Measurements from ENCODE around the gene GDI1. TPM values are rescaled to one million over a fixed set of nuclear protein-coding genes. Genes with fewer than 3 reads are reported as not detected.

The GDI1 gene
- polyA plus RNA-seq, 1 donor (not counting 4 experiments of a cell fraction or from before 2014, with no cell fraction given): 61.8 TPM

DNA sequence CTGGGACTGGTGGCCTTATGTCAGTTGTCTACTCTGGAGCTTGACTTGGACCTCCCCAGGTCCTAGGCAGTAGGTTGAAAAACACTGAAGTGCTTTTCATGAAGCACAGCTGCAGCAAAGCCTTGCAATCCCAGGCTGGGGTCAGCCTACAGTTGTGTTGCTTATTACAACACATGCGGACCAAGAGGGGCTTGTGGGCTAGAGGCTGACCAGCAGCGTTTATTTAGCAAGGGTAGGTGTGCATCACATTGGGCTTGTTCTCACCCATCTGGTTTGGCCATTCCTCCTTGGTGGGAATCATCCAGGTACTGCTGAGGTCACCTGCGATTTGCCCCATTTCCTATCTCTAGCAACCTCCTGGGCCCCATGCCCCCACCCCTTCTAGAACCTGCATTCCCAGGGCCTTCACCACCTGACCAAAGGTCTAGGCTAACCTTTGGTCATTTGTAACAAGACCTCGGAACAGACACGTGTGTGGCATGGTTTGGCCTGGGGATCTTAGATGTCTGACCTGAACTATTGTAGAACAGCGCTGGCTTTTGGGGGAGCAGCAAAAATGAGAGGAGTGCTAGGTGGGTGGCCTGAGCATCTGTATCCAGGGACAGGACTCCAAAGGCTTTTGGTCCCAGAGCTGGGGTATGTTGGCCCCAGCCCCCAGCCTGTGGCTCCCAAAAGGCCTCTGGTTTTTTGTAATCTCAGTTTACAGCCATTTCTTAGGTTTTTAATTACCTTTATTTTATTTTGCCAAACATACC is 35.7 kb upstream of the GDI1 start:
- Histone ChIP-seq H3K9me3 (ENCODE audit: control insufficient read depth, low read depth, low read length) (no peaks in the 10 kb centered on the region), H3K27ac (ENCODE audit: control insufficient read depth, insufficient read depth, low read length) (no peak overlapping the region), H3K9me1 (ENCODE audit: control insufficient read depth, extremely low read depth, insufficient read depth, low read length) (no peaks in the 10 kb centered on the region), H3K27me3 (ENCODE audit: control insufficient read depth, extremely low read depth, insufficient read depth, low read length) (no peaks in the 10 kb centered on the region), H3K4me2 (ENCODE audit: control insufficient read depth, extremely low read depth, insufficient read depth, low read depth, low read length) (no peak overlapping the region), H3K4me3 (ENCODE audit: control insufficient read depth in 2 of 3, extremely low read depth in 1 of 3, insufficient read depth in 2 of 3, low read depth in 1 of 3, low read length in 3 of 3) (no peak overlapping the region), H3K36me3 (ENCODE audit: control insufficient read depth in 2 of 2, extremely low read depth in 1 of 2, insufficient read depth in 2 of 2, low read length in 2 of 2) (peaks cover 6 to 18% of the 10 kb centered on the region in 2 experiments), H2AFZ (ENCODE audit: control insufficient read depth, low read length) (no peak overlapping the region), H3K4me1 (ENCODE audit: control insufficient read depth, extremely low read depth, insufficient read depth, low read length) (peaks cover 2% of the 10 kb centered on the region), H3K9ac (ENCODE audit: control insufficient read depth, extremely low read depth, insufficient read depth, low read length) (no peak overlapping the region), H4K20me1 (ENCODE audit: control insufficient read depth, extremely low read depth, insufficient read depth, low read length) (no peaks in the 10 kb centered on the region), H3K79me2 (ENCODE audit: control insufficient read depth, insufficient read depth, low read length) (peaks cover 13% of the 10 kb centered on the region)
- dilution Hi-C loops (cut with MboI; ENCODE audit: extremely low pct_ligation_motif_present, low sequenced_read_pairs): no loop called here
- no peak for DNase-seq (ENCODE audit: low read depth, low spot score)
- TF ChIP-seq EZH2 (IDR thresholded peaks at IDR 0.05; ENCODE audit: low read length): no peak
- TF ChIP-seq, protein P1, sequence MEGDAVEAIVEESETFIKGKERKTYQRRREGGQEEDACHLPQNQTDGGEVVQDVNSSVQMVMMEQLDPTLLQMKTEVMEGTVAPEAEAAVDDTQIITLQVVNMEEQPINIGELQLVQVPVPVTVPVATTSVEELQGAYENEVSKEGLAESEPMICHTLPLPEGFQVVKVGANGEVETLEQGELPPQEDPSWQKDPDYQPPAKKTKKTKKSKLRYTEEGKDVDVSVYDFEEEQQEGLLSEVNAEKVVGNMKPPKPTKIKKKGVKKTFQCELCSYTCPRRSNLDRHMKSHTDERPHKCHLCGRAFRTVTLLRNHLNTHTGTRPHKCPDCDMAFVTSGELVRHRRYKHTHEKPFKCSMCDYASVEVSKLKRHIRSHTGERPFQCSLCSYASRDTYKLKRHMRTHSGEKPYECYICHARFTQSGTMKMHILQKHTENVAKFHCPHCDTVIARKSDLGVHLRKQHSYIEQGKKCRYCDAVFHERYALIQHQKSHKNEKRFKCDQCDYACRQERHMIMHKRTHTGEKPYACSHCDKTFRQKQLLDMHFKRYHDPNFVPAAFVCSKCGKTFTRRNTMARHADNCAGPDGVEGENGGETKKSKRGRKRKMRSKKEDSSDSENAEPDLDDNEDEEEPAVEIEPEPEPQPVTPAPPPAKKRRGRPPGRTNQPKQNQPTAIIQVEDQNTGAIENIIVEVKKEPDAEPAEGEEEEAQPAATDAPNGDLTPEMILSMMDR (optimal IDR thresholded peaks at IDR 0.05 in 1 of 3, IDR thresholded peaks at IDR 0.05 in 1 of 3, conservative IDR thresholded peaks at IDR 0.05 in 1 of 3; ENCODE audit: extremely low read depth in 1 of 3, insufficient read depth in 2 of 3, low read length in 3 of 3): no peak
- FAIRE-seq: no peak

DNA sequence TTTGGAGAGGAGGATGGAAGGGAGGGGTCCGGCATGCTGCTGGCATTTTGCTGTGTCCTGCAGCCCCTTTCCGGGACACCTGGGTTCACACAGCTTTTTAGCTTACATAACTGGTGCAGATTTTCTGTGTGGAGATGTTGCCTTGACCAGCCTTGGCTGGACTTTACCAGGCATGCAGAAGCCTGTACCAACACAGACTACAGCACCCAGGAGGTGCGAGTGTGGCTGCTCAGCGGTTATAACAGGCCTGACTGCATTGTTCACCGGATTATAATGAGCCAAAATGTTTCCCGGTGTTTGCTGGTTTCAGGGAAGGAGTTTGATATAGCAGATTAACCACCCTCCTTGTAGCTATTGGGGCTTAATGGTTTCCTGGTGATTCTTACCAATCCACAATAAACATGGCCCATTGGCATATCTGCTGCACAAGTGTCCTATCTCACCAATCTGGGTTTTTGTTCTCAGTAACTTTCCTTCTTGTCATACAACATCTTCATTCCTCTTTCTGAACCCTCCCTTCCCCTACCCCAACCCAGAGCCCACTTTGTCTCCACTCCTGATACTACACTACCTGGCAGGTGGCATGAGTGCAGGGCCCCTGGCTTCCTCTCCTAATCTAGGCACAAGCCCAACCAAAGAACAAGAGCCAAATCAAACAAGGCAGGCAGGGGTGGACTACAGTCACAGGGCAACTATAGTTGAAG is 34.9 kb upstream of the GDI1 start:
- Histone ChIP-seq H2AFZ (ENCODE audit: control insufficient read depth, low read length) (no peak overlapping the region), H3K79me2 (ENCODE audit: control insufficient read depth, insufficient read depth, low read length) (peaks cover 13% of the 10 kb centered on the region), H3K36me3 (ENCODE audit: control insufficient read depth in 2 of 2, extremely low read depth in 1 of 2, insufficient read depth in 2 of 2, low read length in 2 of 2) (peaks cover 6 to 18% of the 10 kb centered on the region in 2 experiments), H3K9ac (ENCODE audit: control insufficient read depth, extremely low read depth, insufficient read depth, low read length) (no peak overlapping the region), H3K27ac (ENCODE audit: control insufficient read depth, insufficient read depth, low read length) (peak overlapping the region; percentile 4), H3K4me3 (ENCODE audit: control insufficient read depth in 2 of 3, extremely low read depth in 1 of 3, insufficient read depth in 2 of 3, low read depth in 1 of 3, low read length in 3 of 3) (no peak overlapping the region), H3K9me3 (ENCODE audit: control insufficient read depth, low read depth, low read length) (no peaks in the 10 kb centered on the region), H3K4me1 (ENCODE audit: control insufficient read depth, extremely low read depth, insufficient read depth, low read length) (peaks cover 2% of the 10 kb centered on the region), H4K20me1 (ENCODE audit: control insufficient read depth, extremely low read depth, insufficient read depth, low read length) (no peaks in the 10 kb centered on the region), H3K27me3 (ENCODE audit: control insufficient read depth, extremely low read depth, insufficient read depth, low read length) (no peaks in the 10 kb centered on the region), H3K4me2 (ENCODE audit: control insufficient read depth, extremely low read depth, insufficient read depth, low read depth, low read length) (no peak overlapping the region), H3K9me1 (ENCODE audit: control insufficient read depth, extremely low read depth, insufficient read depth, low read length) (no peaks in the 10 kb centered on the region)
- DNase-seq (ENCODE audit: low read depth, low spot score) (no peak), FAIRE-seq (peak; percentile 82)
- dilution Hi-C loops (cut with MboI; ENCODE audit: extremely low pct_ligation_motif_present, low sequenced_read_pairs): no loop called here
- TF ChIP-seq EZH2 (IDR thresholded peaks at IDR 0.05; ENCODE audit: low read length): no peak
- TF ChIP-seq, protein P1 (optimal IDR thresholded peaks at IDR 0.05 in 1 of 3, IDR thresholded peaks at IDR 0.05 in 1 of 3, conservative IDR thresholded peaks at IDR 0.05 in 1 of 3; ENCODE audit: extremely low read depth in 1 of 3, insufficient read depth in 2 of 3, low read length in 3 of 3): no peak
